GM12864 (cell line): Measurements from ENCODE around the gene IFT57.

Experiments
- DNase-seq: peaks from one replicate; pipeline ENCODE4 v3.0.0-alpha.2; 2011; ENCODE audit warnings: low read depth
- H3K4me3 ChIP-seq: 2 replicates; pipeline ENCODE4 v1.5.1; 2011; ENCODE audit warnings: mild to moderate bottlenecking, low read depth, low read length, control low read depth
- TF ChIP-seq, protein P1 (sequence below): IDR thresholded peaks from 2 replicates; pipeline ENCODE4 v1.5.1; 2011; ENCODE audit warnings: low read depth, mild to moderate bottlenecking, moderate library complexity, low read length, control low read depth, inconsistent platforms; ENCODE audit errors: missing control alignments

IFT57 gene

DNA sequence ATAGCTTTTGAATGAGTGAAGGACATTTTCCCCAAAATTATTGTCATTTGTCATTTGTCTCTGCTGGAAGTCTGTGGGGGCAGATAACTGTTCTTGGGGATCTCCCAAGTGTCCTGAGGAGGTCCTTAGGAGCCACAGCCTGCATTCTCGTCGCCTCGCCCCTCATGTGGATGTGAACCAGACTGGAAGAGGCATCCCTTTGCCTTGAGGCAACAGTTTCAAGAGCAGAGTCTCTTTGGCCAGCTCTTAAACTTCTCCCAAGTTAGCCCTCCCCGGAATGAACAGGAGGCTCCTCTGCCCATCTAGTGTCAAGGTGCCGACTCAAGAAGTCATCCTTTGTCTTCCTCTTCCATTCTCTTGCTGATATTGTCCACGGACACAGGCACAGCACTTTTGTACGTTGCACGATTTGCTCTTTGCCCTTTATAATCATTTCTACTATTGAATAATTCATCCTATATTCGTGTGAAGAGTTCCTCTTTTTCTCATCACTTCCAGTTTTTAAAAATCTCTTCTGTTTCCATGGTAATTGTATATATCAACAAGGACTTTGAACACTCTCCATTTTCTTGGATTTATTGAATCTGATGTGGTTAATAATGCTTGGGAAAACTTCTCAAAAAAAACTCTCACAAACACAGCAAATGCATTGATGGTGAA lies 90.6 kb downstream of the IFT57 start:
- no peak for DNase-seq

DNA sequence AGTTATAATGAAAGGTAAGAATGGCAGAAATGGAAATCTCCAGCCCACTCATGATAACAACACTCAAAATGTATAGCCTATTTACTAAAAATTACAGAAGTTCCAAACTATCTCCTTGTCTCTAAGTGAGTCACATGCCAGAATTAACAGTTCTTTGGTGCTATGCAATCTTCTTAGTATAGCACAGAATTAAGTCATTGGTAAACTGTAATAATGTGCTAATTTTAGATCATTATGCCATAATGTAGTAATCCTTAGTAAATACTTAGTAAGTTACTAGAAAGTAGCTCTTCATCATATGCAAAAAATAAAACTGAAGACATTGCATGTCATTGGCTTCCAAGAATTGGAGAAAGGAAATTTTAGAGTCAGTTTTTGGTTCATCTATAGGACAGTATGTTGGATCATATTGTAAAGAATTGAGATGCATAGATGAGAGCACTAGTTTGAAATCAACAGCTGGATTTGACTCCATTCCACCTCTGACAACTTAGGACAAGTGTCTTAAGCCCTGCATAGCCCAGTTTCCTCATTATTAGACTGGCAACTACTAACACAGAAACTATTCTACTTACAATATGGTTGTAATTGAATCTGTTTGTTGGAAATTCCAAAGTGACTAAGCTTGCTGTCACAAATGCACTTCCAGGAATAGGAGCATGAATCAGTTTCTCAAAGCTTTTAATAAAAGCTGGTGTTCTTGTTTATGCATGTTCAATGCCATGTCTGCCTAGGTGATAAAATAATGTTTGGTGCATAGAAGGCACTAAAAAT lies 91.3 kb downstream of the IFT57 start:
- no peak for DNase-seq
- no peak overlapping the region; the same call in 1 of the 2 replicates for H3K4me3 ChIP-seq
- TF ChIP-seq, protein P1, sequence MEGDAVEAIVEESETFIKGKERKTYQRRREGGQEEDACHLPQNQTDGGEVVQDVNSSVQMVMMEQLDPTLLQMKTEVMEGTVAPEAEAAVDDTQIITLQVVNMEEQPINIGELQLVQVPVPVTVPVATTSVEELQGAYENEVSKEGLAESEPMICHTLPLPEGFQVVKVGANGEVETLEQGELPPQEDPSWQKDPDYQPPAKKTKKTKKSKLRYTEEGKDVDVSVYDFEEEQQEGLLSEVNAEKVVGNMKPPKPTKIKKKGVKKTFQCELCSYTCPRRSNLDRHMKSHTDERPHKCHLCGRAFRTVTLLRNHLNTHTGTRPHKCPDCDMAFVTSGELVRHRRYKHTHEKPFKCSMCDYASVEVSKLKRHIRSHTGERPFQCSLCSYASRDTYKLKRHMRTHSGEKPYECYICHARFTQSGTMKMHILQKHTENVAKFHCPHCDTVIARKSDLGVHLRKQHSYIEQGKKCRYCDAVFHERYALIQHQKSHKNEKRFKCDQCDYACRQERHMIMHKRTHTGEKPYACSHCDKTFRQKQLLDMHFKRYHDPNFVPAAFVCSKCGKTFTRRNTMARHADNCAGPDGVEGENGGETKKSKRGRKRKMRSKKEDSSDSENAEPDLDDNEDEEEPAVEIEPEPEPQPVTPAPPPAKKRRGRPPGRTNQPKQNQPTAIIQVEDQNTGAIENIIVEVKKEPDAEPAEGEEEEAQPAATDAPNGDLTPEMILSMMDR: no peak

More for the DNA sequence above, 90.6 kb downstream of the IFT57 start:
- H3K4me3 ChIP-seq: no peak overlapping the region; the same call in 1 of the 2 replicates
- TF ChIP-seq, protein P1: no peak

DNA sequence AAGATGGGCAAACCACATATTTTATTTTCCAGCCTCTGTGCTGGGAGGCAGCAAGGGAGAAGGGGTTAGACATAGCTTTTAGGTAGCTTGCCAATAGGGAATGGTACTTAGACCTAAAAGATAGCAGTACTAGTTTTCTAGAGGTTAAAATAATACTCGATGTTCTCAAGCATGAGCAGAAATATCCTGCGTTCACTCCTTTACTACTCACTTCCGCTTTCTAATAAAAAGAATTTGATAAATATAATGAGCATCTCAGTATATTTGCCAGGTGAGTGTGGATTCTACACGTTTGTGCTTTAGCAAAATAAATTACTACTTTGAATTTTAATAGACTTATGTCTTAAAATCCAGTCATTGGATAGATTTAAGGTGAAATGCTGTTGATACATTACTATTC lies 92.0 kb downstream of the IFT57 start:
- TF ChIP-seq, protein P1: no peak
- no peak for DNase-seq
- no peak overlapping the region for H3K4me3 ChIP-seq

DNA sequence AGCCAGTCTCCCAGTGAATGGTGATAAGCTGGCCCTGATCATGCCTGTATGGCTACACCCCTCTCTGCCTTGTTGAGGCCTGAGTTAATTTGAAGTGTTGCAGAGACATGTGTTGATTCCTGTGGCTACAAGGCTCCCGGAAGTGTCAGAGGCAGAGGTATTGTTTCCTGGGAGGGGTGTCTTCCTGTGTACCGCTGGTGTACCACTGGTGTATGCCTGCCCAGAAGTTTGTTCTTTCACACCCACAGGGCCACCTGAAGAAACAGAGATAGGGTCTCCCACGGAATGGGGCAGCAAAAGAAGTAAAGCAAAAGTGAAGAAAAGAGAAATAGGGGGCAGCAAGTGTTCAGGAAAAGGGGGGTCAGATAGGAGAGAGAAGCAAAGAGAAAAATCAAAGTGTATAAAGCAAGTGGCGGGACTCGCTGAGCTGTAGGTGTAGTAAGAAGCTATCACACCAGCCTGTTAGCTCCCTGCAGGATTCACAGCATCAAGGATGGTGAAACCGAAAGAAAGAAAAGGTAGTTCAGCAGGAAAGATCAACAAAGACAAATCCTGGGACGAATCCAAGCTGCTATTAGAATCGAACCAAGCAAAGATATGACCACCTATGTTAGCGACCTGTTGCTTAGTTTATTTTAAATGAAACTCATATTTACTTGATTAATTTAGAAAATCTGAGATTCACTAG lies 94.8 kb downstream of the IFT57 start:
- TF ChIP-seq, protein P1: no peak
- DNase-seq: peak; percentile 70
- peak overlapping the region; percentile 57 for H3K4me3 ChIP-seq

DNA sequence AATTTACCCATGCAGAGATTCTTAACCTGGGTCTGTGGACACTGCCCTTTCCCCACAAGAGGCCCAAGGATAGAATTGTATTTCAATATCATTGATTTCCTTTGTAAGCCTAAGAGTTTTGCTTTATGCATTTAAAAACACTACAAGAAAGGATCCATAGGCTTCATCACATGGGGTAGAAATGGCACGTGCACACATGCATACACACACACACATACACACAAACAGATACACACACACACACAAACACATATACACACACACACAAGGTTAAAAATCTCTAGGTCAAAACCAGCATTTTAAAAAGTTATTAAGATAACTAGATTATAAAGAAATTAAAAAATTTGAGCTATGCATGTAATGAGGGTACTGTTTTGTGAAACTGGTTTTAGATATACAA lies 95.9 kb downstream of the IFT57 start:
- TF ChIP-seq, protein P1: no peak
- H3K4me3 ChIP-seq: peak overlapping the region; percentile 57
- no peak for DNase-seq

DNA sequence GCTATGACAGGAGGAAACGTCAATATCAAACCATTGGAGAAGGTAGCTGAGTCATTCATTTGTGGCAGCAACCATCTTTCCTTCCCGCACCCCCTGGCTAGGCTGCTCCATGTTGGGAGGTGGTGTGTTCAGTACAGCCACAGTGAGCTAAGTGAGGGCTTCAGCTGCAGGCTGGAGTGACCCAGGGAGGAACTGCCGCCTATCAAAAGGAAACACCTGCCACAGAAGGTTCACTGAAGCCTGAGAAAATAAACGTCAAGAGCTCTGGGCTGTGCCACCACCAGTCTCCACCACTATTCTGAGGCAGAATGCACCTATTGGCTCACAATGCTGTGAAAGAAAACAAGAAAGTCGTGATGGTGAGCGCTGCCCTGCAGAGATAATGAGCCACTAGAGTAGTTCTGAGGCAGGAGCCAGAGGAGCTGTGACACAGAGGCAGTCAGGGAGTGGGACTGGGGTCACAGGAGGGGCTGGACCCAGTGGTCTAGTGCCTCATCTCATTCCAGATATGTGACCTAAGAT lies 96.6 kb downstream of the IFT57 start:
- TF ChIP-seq, protein P1: no peak
- peak overlapping the region; percentile 57 for H3K4me3 ChIP-seq
- DNase-seq: peak; percentile 88
